ENCODE data around the gene DLG5. TPM values are rescaled to one million over a fixed set of nuclear protein-coding genes. Genes with fewer than 3 reads are reported as not detected.
A peak's percentile ranks its signal among the peaks of the same experiment; 100 is the strongest.

Gene DLG5
- polyA plus RNA-seq, 3 donors from 2014 or later, result 1.6 to 3.7 (median 1.9) TPM

- Mint-ChIP-seq H3K4me3 (no peak overlapping the region), H3K36me3 (peaks cover 12 to 51% (median 17%) of the 10 kb centered on the region in 3 donors), H3K27me3 (ENCODE audit: low read depth in 3 of 3) (peaks cover 0 to 7% (median 3%) of the 10 kb centered on the region in 3 donors), H3K9me3 (no peaks in the 10 kb centered on the region), H3K27ac (peak overlapping the region; percentile 93 to 97 (median 96)), H3K4me1 (peaks cover 31 to 36% of the 10 kb centered on the region in 2 donors)
- no peak for DNase-seq
Observed at GRCh38 chr10:77833225-77833624, 93.3 kb downstream of the DLG5 start.

GRCh38 chr10:77832238-77832637 is 94.3 kb downstream of the DLG5 start:
- peak overlapping the region; percentile 93 to 97 (median 96) for H3K27ac Mint-ChIP-seq
- H3K9me3 Mint-ChIP-seq, result no peaks in the 10 kb centered on the region
- peak; percentile 37 to 60 (median 47) for DNase-seq
- peaks cover 17 to 52% (median 22%) of the 10 kb centered on the region in 3 donors for H3K36me3 Mint-ChIP-seq
- H3K4me1 Mint-ChIP-seq, result peaks cover 31 to 36% of the 10 kb centered on the region in 2 donors
- H3K27me3 Mint-ChIP-seq (ENCODE audit: low read depth in 3 of 3), result peaks cover 0 to 7% (median 3%) of the 10 kb centered on the region in 3 donors
- peak overlapping the region in 4 of 5 donors; percentile 48 to 69 (median 64) for H3K4me3 Mint-ChIP-seq

DNA sequence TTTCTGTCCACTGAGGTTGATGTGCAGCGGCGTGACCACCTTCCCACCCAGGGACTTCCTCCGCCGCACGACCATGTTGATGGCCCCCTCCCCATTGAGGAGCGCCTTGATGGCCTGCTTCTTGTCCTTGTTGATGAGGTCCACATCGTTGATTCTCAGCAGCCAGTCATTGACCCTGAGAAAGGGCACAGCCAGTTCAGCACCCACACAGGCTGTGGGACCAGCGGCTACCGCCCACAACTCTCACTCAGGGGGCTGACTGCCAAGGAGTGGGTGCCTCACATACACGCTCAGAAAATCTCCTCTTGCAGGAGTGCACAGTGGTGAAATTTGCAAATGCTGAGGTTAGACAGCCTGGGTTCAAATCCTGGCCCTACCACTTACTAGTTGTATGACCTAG is 97.2 kb downstream of the DLG5 start:
- Mint-ChIP-seq H3K27ac (peak overlapping the region in 2 of 6 donors; percentile 16 to 40), H3K4me1 (peaks cover 18 to 20% of the 10 kb centered on the region in 2 donors), H3K36me3 (peaks cover 15 to 50% (median 23%) of the 10 kb centered on the region in 3 donors), H3K27me3 (ENCODE audit: low read depth in 3 of 3) (peaks cover 0 to 6% (median 0%) of the 10 kb centered on the region in 3 donors), H3K4me3 (no peak overlapping the region), H3K9me3 (no peaks in the 10 kb centered on the region)
- DNase-seq, result no peak

GRCh38 chr10:77828377-77828776 is 98.2 kb downstream of the DLG5 start:
- Mint-ChIP-seq H3K9me3 (no peaks in the 10 kb centered on the region), H3K27me3 (ENCODE audit: low read depth in 3 of 3) (peaks cover 0 to 6% (median 0%) of the 10 kb centered on the region in 3 donors), H3K27ac (peak overlapping the region in 2 of 6 donors; percentile 19 to 71), H3K36me3 (peaks cover 18 to 53% (median 27%) of the 10 kb centered on the region in 3 donors), H3K4me1 (peaks cover 18 to 20% of the 10 kb centered on the region in 2 donors), H3K4me3 (no peak overlapping the region)
- DNase-seq, result no peak

GRCh38 chr10:77827366-77827765 is 99.2 kb downstream of the DLG5 start:
- Mint-ChIP-seq H3K27me3 (ENCODE audit: low read depth in 3 of 3) (peaks cover 0 to 6% (median 0%) of the 10 kb centered on the region in 3 donors), H3K27ac (peak overlapping the region in 3 of 6 donors; percentile 13 to 49 (median 14))
- no peak for DNase-seq

GRCh38 chr10:77825965-77826364 is 100.6 kb downstream of the DLG5 start:
- peaks cover 0 to 6% (median 0%) of the 10 kb centered on the region in 3 donors for H3K27me3 Mint-ChIP-seq (ENCODE audit: low read depth in 3 of 3)

More at GRCh38 chr10:77827366-77827765, 99.2 kb downstream of the DLG5 start:
- H3K36me3 Mint-ChIP-seq, result peaks cover 23 to 52% (median 26%) of the 10 kb centered on the region in 3 donors
- no peaks in the 10 kb centered on the region for H3K9me3 Mint-ChIP-seq
- peaks cover 9 to 11% of the 10 kb centered on the region in 2 donors for H3K4me1 Mint-ChIP-seq
- H3K4me3 Mint-ChIP-seq, result no peak overlapping the region

DNA sequence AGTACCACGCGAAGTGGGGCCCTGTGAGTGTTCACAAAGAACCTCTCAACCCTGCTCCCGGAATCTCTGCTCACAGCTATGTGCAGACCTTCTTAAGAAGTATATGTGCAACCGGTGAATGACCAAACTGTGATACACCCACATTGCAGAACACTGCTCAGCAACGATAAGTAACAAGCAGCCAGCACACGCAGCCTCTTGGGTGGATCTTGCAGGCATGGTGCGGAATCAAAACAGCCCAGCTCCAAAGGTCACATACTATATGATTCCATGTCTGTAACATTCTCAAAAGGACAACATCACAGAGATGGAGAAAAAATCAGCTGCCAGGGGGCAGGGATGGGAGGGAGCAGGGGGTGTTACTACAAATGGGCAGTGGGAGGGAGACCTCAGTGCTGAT is 101.6 kb downstream of the DLG5 start:
- Mint-ChIP-seq H3K9me3 (no peaks in the 10 kb centered on the region), H3K36me3 (peaks cover 23 to 55% (median 29%) of the 10 kb centered on the region in 3 donors), H3K4me3 (no peak overlapping the region), H3K27ac (peak overlapping the region in 2 of 6 donors; percentile 35 to 56), H3K4me1 (no peaks in the 10 kb centered on the region), H3K27me3 (ENCODE audit: low read depth in 3 of 3) (peaks cover 0 to 9% (median 0%) of the 10 kb centered on the region in 3 donors)
- no peak for DNase-seq

More at GRCh38 chr10:77825965-77826364, 100.6 kb downstream of the DLG5 start:
- no peak for DNase-seq
- no peaks in the 10 kb centered on the region for H3K9me3 Mint-ChIP-seq
- no peak overlapping the region for H3K4me3 Mint-ChIP-seq
- no peak overlapping the region for H3K27ac Mint-ChIP-seq
- H3K4me1 Mint-ChIP-seq, result no peaks in the 10 kb centered on the region
- peaks cover 23 to 55% (median 26%) of the 10 kb centered on the region in 3 donors for H3K36me3 Mint-ChIP-seq

DNA sequence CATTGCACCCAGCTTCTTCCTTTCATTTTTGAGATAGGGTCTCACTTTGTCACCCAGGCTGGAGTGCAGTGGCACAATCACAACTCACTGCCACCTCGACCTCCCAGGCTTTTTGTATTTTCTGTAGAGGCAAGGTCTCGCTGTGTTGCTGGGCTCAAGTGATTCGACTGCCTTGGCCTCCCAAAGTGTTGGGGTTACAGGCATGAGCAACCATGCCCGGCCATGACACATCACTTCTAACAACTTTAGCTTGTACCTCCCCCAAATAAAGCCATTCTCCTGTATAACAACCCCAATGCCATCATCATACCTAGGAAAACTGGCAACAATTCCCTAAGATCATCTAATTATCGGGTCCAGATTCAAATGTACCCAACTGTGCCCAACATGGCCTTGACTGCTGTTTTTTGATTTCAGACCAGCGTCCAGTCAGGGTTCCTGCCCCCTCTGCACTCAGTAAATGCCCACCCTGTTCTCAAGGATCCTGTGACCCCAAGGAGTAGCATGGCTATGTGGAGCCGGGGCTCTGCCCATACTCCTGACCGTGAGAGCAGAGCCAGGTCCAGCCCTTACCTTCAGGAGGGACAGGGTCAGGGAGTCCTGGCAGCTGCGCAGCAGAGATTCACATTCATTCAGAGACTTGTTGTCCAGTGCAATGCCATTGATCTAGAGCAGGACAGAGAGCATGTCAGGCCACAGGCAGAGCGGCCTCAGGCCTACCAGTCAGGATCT is 102.6 kb downstream of the DLG5 start:
- no peaks in the 10 kb centered on the region for H3K4me1 Mint-ChIP-seq
- H3K27me3 Mint-ChIP-seq (ENCODE audit: low read depth in 3 of 3), result peaks cover 0 to 5% (median 0%) of the 10 kb centered on the region in 3 donors
- H3K9me3 Mint-ChIP-seq, result no peaks in the 10 kb centered on the region
- peaks cover 22 to 46% (median 27%) of the 10 kb centered on the region in 3 donors for H3K36me3 Mint-ChIP-seq
- H3K27ac Mint-ChIP-seq, result no peak overlapping the region
- no peak for DNase-seq
- no peak overlapping the region for H3K4me3 Mint-ChIP-seq

- no peaks in the 10 kb centered on the region for H3K4me1 Mint-ChIP-seq
- H3K36me3 Mint-ChIP-seq, result peaks cover 15 to 54% (median 34%) of the 10 kb centered on the region in 3 donors
- no peak overlapping the region for H3K4me3 Mint-ChIP-seq
- H3K27ac Mint-ChIP-seq, result no peak overlapping the region
- H3K27me3 Mint-ChIP-seq (ENCODE audit: low read depth in 3 of 3), result peaks cover 0 to 5% (median 3%) of the 10 kb centered on the region in 3 donors
- no peaks in the 10 kb centered on the region for H3K9me3 Mint-ChIP-seq
- no peak for DNase-seq
Observed at GRCh38 chr10:77821551-77821950, 105.0 kb downstream of the DLG5 start.

DNA sequence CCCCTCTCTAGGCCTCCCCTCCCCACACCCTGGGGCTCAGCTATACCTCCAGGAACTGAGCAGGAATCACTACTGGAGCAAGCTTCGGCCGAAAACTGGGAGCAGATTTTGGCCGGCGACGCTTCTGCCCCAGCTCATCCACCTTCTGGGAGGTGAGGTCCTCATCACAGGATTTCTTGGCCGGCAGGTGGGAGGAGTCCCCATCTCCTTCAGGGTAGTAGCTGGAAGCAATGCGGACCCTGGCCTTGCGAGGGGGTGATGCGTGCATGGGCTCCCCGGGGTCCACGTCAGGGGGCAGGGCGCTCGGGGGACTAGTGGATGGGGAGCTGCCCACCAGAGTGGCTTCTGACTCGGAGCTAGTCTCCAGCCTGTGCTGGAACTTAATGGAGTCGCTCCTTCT is 105.5 kb downstream of the DLG5 start:
- no peak overlapping the region for H3K4me3 Mint-ChIP-seq
- no peaks in the 10 kb centered on the region for H3K9me3 Mint-ChIP-seq
- DNase-seq, result no peak
- H3K27ac Mint-ChIP-seq, result no peak overlapping the region
- peaks cover 0 to 5% (median 3%) of the 10 kb centered on the region in 3 donors for H3K27me3 Mint-ChIP-seq (ENCODE audit: low read depth in 3 of 3)
- peaks cover 15 to 56% (median 36%) of the 10 kb centered on the region in 3 donors for H3K36me3 Mint-ChIP-seq
- H3K4me1 Mint-ChIP-seq, result no peaks in the 10 kb centered on the region

- Mint-ChIP-seq H3K9me3 (no peaks in the 10 kb centered on the region), H3K27me3 (ENCODE audit: low read depth in 3 of 3) (peaks cover 0 to 5% (median 3%) of the 10 kb centered on the region in 3 donors), H3K36me3 (peaks cover 15 to 58% (median 36%) of the 10 kb centered on the region in 3 donors), H3K4me3 (no peak overlapping the region), H3K27ac (no peak overlapping the region), H3K4me1 (no peaks in the 10 kb centered on the region)
- DNase-seq, result no peak
Observed at GRCh38 chr10:77820349-77820748, 106.2 kb downstream of the DLG5 start.

DNA sequence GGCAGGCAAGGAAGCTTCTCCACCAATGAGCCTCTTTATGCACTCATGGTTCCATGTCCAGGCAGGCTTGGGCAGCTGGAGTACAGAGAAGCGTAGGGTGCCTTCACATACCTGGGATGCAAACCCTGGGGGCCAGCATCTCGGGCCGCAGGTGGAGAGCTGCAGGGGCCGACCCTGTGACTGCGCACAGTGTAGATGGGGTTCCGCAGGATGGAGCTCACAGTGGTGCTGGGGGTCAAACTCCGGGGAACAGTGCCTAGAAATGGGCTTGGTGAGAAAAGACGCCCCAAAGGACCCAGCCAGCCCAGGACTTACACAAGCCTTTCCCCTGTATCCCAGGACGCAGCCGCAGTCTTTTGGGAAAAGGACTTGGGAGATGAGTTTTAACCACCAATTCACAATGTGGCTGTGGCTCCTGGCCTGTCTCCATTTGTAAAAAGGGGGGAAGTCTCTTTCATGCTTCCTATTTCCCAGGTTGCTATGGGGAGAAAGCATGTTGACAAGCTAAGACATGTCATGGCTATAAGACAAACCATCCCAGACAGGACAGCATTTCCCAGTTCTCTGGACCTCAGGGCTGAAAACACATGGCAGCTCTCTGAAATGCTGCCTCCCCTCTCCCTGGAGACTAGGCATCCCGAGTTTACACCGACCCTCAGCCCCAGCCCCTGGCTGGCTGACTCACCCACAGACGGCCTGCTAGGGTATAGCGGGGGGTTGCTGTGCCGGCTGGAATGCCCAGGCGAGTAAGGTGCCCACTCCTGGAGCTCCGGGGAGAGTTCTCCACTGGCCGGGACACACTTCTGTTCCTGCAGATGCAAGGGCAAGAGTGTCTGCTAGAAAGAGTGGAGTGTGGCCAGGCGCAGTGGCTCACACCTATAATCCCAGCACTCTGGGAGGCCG is 107.1 kb downstream of the DLG5 start:
- H3K9me3 Mint-ChIP-seq, result no peaks in the 10 kb centered on the region
- H3K27me3 Mint-ChIP-seq (ENCODE audit: low read depth in 3 of 3), result peaks cover 0 to 3% (median 3%) of the 10 kb centered on the region in 3 donors
- peaks cover 15 to 49% (median 39%) of the 10 kb centered on the region in 3 donors for H3K36me3 Mint-ChIP-seq
- H3K4me3 Mint-ChIP-seq, result no peak overlapping the region
- no peaks in the 10 kb centered on the region for H3K4me1 Mint-ChIP-seq
- DNase-seq, result no peak
- no peak overlapping the region for H3K27ac Mint-ChIP-seq

- Mint-ChIP-seq H3K9me3 (no peaks in the 10 kb centered on the region), H3K27me3 (ENCODE audit: low read depth in 3 of 3) (peaks cover 1 to 3% (median 3%) of the 10 kb centered on the region in 3 donors), H3K27ac (peak overlapping the region in 3 of 6 donors; percentile 0 to 78 (median 76)), H3K4me3 (no peak overlapping the region), H3K36me3 (peaks cover 15 to 48% (median 37%) of the 10 kb centered on the region in 3 donors), H3K4me1 (no peaks in the 10 kb centered on the region)
- DNase-seq, result no peak
Observed at GRCh38 chr10:77818378-77818777, 108.2 kb downstream of the DLG5 start.

Measured in immature natural killer cell (primary cell).